Right atrium auricular region (tissue), 2 donors: Measurements from ENCODE around the gene LAMB1. TPM values are rescaled to one million over a fixed set of nuclear protein-coding genes. Genes with fewer than 3 reads are reported as not detected.
A peak's percentile ranks its signal among the peaks of the same experiment; 100 is the strongest.

Source experiments
- DNase-seq: peaks from one replicate; pipeline ENCODE4 v3.0.0-alpha.2; 2019; ENCODE audit warnings: low spot score
- H3K27ac ChIP-seq, 2 donors: fragments of 200-600 bp; sonication (generic); 1 replicate in 1 of 2; 2 replicates in 1 of 2; pipeline ENCODE4 v1.5.1; 2016 to 2019
- H3K27me3 ChIP-seq, 2 donors: fragments of 200-600 bp; sonication (generic); one replicate each; pipeline versions ENCODE4 v1.5.1 to v1.6.0; 2017 to 2019
- H3K36me3 ChIP-seq: fragments of 200-600 bp; sonication (generic); one replicate; pipeline ENCODE4 v1.5.1; 2016
- H3K4me1 ChIP-seq, 2 donors: fragments of 200-600 bp; sonication (generic); one replicate each; pipeline versions ENCODE4 v1.5.1 to v1.6.0; 2017 to 2019
- H3K4me3 ChIP-seq, 2 donors: fragments of 200-600 bp; sonication (generic); 1 replicate in 1 of 2; 2 replicates in 1 of 2; pipeline ENCODE4 v1.5.1; 2017 to 2019; ENCODE audit warnings: mild to moderate bottlenecking in 1 of 2, moderate library complexity in 1 of 2
- H3K9me3 ChIP-seq, 2 donors: fragments of 200-600 bp; sonication (generic); one replicate each; pipeline ENCODE4 v1.5.1; 2019
- total RNA-seq, 2 donors: library from RNA; depleted of rRNA; stranded (reverse); fragments of >200 nt; gene quantifications; one replicate each; pipeline ENCODE4 v1.1.0, GENCODE V29; 2016
- TF ChIP-seq, protein P1 (sequence below), 2 donors: fragments of 200-600 bp; sonication (generic); IDR thresholded peaks; one replicate each; pipeline ENCODE4 v1.5.1; 2019; ENCODE audit warnings: antibody characterized with exemption in 2 of 2

Gene LAMB1
- total RNA-seq, 2 donors from 2014 or later: 52.2 to 60.7 TPM

DNA sequence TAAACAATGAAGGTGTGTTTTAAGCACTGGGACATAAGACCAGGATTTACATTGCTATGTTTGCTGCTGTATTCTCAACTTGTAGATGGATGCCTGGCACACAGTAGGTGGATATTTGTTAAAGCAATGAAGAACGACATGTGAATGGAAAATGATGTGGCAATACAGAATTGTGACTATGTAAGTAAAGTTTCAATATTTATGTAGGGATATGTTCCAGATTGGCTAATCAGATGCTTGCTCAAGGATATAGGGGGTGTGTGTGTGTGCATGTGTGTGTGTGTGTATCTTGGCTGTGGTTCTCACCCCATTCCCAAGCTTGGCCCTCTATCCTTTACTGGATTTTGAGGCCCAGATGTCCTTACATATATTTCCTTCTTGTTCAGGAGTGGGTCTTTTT lies 42.7 kb upstream of the LAMB1 start:
- Histone ChIP-seq H3K4me3 (no peak overlapping the region), H3K36me3 (no peaks in the 10 kb centered on the region), H3K9me3 (no peaks in the 10 kb centered on the region), H3K27me3 (no peaks in the 10 kb centered on the region), H3K4me1 (no peaks in the 10 kb centered on the region), H3K27ac (peak overlapping the region in 1 of 2 donors; percentile 11)
- no peak for DNase-seq
- TF ChIP-seq, protein P1, sequence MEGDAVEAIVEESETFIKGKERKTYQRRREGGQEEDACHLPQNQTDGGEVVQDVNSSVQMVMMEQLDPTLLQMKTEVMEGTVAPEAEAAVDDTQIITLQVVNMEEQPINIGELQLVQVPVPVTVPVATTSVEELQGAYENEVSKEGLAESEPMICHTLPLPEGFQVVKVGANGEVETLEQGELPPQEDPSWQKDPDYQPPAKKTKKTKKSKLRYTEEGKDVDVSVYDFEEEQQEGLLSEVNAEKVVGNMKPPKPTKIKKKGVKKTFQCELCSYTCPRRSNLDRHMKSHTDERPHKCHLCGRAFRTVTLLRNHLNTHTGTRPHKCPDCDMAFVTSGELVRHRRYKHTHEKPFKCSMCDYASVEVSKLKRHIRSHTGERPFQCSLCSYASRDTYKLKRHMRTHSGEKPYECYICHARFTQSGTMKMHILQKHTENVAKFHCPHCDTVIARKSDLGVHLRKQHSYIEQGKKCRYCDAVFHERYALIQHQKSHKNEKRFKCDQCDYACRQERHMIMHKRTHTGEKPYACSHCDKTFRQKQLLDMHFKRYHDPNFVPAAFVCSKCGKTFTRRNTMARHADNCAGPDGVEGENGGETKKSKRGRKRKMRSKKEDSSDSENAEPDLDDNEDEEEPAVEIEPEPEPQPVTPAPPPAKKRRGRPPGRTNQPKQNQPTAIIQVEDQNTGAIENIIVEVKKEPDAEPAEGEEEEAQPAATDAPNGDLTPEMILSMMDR (IDR thresholded peaks at IDR 0.05): no peak

DNA sequence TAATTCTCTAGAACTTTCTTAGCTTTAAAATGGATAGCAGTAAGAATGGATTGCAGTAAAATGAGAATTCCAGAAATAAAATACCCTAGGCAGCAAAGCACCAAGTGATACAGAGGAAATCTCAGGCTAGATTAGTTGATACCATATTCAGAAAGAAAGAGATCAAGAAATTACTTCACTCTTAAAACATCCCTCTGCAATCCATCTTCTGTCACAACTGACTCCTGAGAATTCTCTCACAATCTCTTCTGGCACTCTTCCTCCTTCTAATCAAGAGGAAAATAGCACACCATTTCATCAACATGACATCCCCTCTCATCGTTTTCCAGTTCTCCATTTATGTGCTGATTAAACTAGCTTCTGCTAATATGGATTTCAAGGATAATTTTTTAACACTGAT lies 42.2 kb upstream of the LAMB1 start:
- no peak for DNase-seq
- no peaks in the 10 kb centered on the region for H3K27me3 ChIP-seq
- H3K27ac ChIP-seq: peak overlapping the region in 1 of 2 donors; percentile 11
- TF ChIP-seq, protein P1 (IDR thresholded peaks at IDR 0.05): no peak
- no peak overlapping the region for H3K4me3 ChIP-seq
- H3K36me3 ChIP-seq: no peaks in the 10 kb centered on the region
- H3K9me3 ChIP-seq: no peaks in the 10 kb centered on the region
- no peaks in the 10 kb centered on the region for H3K4me1 ChIP-seq

DNA sequence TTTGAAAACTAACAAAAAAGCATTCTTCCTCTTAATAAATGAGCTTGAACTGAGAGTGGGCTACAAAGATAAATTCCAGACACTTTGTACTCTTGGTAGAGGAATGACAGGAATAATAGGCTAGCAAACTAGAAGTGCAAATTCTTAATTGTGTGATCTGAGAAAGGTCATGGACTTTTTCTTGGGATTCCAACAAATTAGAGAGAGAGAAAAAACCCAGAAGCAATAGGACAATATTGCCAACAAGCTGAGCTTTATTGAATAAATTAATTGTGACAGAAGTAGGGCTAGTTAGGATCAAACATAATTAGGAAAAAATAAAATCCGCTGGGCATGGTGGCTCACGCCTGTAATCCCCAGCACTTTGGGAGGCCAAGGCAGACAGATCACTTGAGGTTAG lies 41.4 kb upstream of the LAMB1 start:
- H3K36me3 ChIP-seq: no peaks in the 10 kb centered on the region
- no peak for DNase-seq
- no peaks in the 10 kb centered on the region for H3K9me3 ChIP-seq
- no peaks in the 10 kb centered on the region for H3K4me1 ChIP-seq
- H3K27ac ChIP-seq: no peak overlapping the region
- H3K27me3 ChIP-seq: no peaks in the 10 kb centered on the region
- TF ChIP-seq, protein P1 (IDR thresholded peaks at IDR 0.05): no peak
- no peak overlapping the region for H3K4me3 ChIP-seq

DNA sequence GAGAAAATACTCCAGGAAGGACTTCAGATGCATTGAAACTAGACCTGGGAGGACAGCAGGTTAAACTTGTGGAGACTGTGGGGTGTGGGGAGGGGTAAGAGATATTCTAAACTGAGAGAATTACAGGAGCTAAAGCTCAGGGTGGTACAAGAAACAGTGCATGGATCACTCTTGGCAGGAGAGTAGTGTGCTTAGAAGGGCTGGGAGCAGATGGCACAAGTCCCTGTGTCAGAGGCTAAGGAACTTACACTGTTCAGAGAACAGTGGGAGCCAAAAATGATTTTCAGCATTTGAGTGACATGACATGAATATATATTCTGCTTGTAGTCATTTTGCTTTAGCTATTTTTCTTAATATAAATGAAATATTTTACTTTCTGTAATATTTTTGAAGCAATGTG lies 36.0 kb upstream of the LAMB1 start:
- H3K36me3 ChIP-seq: no peaks in the 10 kb centered on the region
- no peaks in the 10 kb centered on the region for H3K4me1 ChIP-seq
- no peak overlapping the region for H3K4me3 ChIP-seq
- H3K9me3 ChIP-seq: no peaks in the 10 kb centered on the region
- H3K27me3 ChIP-seq: no peaks in the 10 kb centered on the region
- TF ChIP-seq, protein P1 (IDR thresholded peaks at IDR 0.05): no peak
- no peak overlapping the region for H3K27ac ChIP-seq
- no peak for DNase-seq

DNA sequence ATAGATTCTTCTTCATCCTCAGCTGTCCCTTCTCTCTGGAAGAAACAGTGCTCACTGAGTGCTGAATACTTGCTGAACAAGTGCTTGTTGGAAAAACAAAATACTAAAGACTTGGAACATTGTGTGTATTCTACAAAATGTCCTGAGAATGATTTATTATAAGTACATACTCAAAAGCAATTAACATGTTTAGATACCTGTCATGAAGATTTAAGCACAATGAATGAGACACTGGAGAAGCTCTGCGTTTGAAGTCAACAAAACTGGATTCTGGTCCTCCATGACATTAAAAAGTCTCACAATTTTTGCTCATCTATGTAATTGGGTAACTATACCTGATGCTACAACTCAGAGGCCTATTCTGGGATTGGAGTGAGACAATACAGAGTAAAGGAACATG lies 34.8 kb upstream of the LAMB1 start:
- H3K9me3 ChIP-seq: no peaks in the 10 kb centered on the region
- TF ChIP-seq, protein P1 (IDR thresholded peaks at IDR 0.05): no peak
- DNase-seq: no peak
- no peaks in the 10 kb centered on the region for H3K4me1 ChIP-seq
- H3K27ac ChIP-seq: no peak overlapping the region
- H3K36me3 ChIP-seq: no peaks in the 10 kb centered on the region
- no peak overlapping the region for H3K4me3 ChIP-seq
- no peaks in the 10 kb centered on the region for H3K27me3 ChIP-seq

GRCh38 chr7:108037140-108037539 lies 34.2 kb upstream of the LAMB1 start:
- DNase-seq: no peak
- TF ChIP-seq, protein P1 (IDR thresholded peaks at IDR 0.05): no peak
- no peak overlapping the region for H3K4me3 ChIP-seq
- no peaks in the 10 kb centered on the region for H3K9me3 ChIP-seq
- no peaks in the 10 kb centered on the region for H3K4me1 ChIP-seq
- no peak overlapping the region for H3K27ac ChIP-seq
- no peaks in the 10 kb centered on the region for H3K36me3 ChIP-seq
- no peaks in the 10 kb centered on the region for H3K27me3 ChIP-seq
